Activated T-cell treated with anti-CD3 and anti-CD28 coated beads for 1 hour (primary cell): ENCODE measurements around the gene SDK1.

ENCODE experiments used
- DNase-seq: peaks from one replicate; pipeline ENCODE4 v3.0.0-alpha.2; 2020; ENCODE audit warnings: low read depth

Gene SDK1

GRCh38 chr7:4103352-4104091 is 802.5 kb downstream of the SDK1 start:
- no peak for DNase-seq

- DNase-seq, result no peak
Observed at GRCh38 chr7:4107839-4108238, 806.8 kb downstream of the SDK1 start.

GRCh38 chr7:4108951-4109350 is 807.9 kb downstream of the SDK1 start:
- DNase-seq, result no peak

GRCh38 chr7:4109481-4110110 is 808.5 kb downstream of the SDK1 start:
- DNase-seq, result no peak

GRCh38 chr7:4110438-4110837 is 809.4 kb downstream of the SDK1 start:
- no peak for DNase-seq

GRCh38 chr7:4111166-4111565 is 810.1 kb downstream of the SDK1 start:
- DNase-seq, result no peak

- no peak for DNase-seq
Observed at GRCh38 chr7:4113271-4113670, 812.2 kb downstream of the SDK1 start.

GRCh38 chr7:4113976-4114375 is 812.9 kb downstream of the SDK1 start:
- no peak for DNase-seq

- DNase-seq, result no peak
Observed at GRCh38 chr7:4115442-4115841, 814.4 kb downstream of the SDK1 start.

- DNase-seq, result no peak
Observed at GRCh38 chr7:4115941-4116610, 815.0 kb downstream of the SDK1 start.

- DNase-seq, result no peak
Observed at GRCh38 chr7:4119848-4120247, 818.8 kb downstream of the SDK1 start.

GRCh38 chr7:4123346-4123745 is 822.3 kb downstream of the SDK1 start:
- DNase-seq, result no peak

GRCh38 chr7:4123823-4124222 is 822.8 kb downstream of the SDK1 start:
- DNase-seq, result no peak

- no peak for DNase-seq
Observed at GRCh38 chr7:4124556-4125477, 823.8 kb downstream of the SDK1 start.

- no peak for DNase-seq
Observed at GRCh38 chr7:4127909-4128560, 827.0 kb downstream of the SDK1 start.

- no peak for DNase-seq
Observed at GRCh38 chr7:4129481-4130122, 828.5 kb downstream of the SDK1 start.

- DNase-seq, result no peak
Observed at GRCh38 chr7:4131063-4131462, 830.0 kb downstream of the SDK1 start.

- no peak for DNase-seq
Observed at GRCh38 chr7:4132221-4132620, 831.2 kb downstream of the SDK1 start.

- no peak for DNase-seq
Observed at GRCh38 chr7:4133491-4134044, 832.5 kb downstream of the SDK1 start.

- DNase-seq, result no peak
Observed at GRCh38 chr7:4134204-4134603, 833.2 kb downstream of the SDK1 start.

GRCh38 chr7:4134631-4135030 is 833.6 kb downstream of the SDK1 start:
- no peak for DNase-seq
